NCI-H1417 (cell line): Measurements from ENCODE around the gene CLCNKA.
A peak's percentile ranks its signal among the peaks of the same experiment; 100 is the strongest.

Experiments used
- DNase-seq, 3 experiments: peaks; one replicate each; lab custom pipeline; 2025; lab: John Stamatoyannopoulos, UW

Gene CLCNKA

GRCh38 chr1:16078925-16079656 lies 57.3 kb downstream of the CLCNKA start:
- DNase-seq: peak; percentile 53 to 85 (median 59)

GRCh38 chr1:16080422-16081150 lies 58.8 kb downstream of the CLCNKA start:
- no peak for DNase-seq

- no peak for DNase-seq
These were observed 59.8 kb downstream of the CLCNKA start for GRCh38 chr1:16081636-16082035.

- DNase-seq: peak; percentile 38 to 67 (median 43)
These were observed 60.6 kb downstream of the CLCNKA start for GRCh38 chr1:16082283-16083038.

GRCh38 chr1:16083486-16083885 lies 61.6 kb downstream of the CLCNKA start:
- no peak for DNase-seq
